HG03097 (cell line): ENCODE measurements around the gene CEP63.

Experiments
- ATAC-seq: cut with Tn5 transposase; IDR thresholded peaks from one replicate; pipeline ENCODE4 v1.9.1; 2021; ENCODE audit not compliant: unreplicated experiment, low FRiP score

Gene CEP63

DNA sequence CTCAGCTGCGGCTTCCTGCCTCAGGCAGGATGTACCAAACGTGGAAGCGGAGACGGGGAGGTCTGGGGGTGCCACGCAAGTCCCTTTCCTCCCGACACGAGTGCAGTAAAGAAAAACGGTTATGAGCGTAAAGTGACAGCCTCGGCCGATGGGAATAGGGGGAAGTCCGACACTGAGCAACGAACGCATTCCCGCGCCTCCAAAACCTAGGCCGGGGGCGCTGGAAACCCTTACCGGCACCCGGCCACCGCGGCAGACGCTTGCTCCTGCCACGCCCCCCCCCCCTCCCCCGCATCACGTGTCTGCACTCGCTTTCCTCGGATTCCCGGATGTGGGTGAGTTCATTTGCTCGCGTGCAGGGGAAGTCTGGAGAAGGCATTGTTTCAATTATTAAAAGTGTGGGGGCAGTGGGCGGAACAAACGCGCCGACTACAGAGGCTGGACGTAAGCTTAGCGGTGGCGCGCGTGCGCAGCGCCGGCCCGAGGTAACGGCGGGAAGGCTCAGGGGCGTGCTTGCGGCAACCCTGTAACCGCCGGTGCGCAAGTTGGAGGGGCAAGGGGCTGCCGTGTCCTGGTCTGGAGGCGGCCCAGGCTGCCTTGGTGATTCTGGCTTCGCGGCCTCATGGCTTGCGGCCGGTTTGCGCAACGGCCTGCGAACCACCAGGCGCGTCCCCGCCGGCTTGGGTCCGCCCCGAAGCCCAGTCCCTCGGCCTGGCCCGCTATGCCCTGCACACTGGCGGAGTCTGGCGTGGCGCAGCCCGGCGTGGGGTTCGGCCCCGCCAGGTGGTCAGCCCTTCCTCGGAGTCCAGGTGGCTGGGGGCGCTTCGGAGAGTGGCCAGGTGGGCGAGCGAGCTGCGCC lies at the start of gene CEP63, which contains the start of gene ANAPC13:
Gene CEP63 (plus strand): TSS at position 340 of the 859 bp plus-strand sequence. CDS start 9,264 bp downstream, outside the sequence.
Gene ANAPC13 (minus strand): TSS at position 268 of the 859 bp plus-strand sequence. CDS start 3,081 bp downstream, outside the sequence.
- ATAC-seq: peak; percentile 75

DNA sequence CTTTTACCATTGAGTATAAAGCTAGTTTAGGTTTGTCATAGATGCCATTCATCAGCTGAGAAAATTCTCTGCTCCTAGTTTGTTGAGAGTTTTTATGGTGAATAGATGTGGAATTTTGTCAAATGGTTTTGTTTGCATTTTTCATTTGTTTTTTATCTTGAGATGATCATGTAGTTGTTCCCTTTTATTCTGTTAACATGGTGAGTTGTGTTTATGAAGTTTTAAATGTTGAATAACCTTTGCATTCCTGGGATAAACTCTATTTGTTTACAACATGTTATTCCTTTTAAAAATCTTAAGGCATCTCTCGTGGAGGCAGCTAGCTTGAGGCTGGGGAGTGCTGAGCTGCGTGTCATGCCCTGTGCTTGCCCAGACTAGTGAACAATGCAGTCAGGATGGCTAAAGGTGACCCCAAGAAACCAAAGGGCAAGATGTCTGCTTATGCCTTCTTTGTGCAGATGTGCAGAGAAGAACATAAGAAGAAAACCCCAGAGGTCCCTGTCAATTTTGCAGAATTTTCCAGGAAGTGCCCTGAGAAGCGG lies 48.6 kb upstream of the CEP63 start:
- no peak for ATAC-seq

DNA sequence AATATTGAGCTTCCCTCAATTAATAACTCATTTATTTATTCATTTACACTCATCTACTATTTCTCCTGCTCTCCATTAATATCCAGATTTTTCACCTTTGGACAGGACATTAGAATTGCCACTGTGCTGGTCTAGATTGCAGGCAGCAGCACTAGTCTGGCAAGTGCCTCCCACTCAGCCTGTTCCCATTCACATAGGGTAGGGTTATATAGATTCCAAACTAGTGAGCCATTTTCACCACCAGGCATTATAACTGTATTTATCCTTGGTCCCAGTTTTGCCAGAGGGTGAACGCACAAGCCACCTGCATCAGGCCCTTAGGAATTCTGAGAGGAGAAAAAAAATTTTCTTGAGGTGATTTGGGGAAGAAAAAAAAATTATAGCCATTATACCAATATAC lies 44.5 kb upstream of the CEP63 start:
- no peak for ATAC-seq

DNA sequence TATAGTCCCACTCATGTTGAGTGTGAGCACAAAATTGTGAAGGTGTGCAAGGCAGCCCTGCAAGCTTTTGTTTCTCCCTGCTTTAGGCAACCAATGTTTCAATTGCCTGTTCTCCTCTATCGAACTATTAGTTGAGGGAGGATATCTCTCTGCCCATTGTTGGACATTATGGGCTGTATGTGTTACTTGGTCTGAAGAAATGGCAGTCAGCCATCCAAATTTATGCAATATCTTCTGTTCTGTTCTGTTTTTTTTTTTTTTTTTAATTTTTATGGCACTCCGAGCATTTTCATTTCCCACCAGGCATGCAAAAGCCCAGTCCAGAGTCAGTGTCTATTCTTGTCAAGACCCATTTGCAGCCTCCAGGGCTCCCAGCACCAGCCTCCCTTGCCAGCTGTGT lies 44.0 kb upstream of the CEP63 start:
- ATAC-seq: no peak

DNA sequence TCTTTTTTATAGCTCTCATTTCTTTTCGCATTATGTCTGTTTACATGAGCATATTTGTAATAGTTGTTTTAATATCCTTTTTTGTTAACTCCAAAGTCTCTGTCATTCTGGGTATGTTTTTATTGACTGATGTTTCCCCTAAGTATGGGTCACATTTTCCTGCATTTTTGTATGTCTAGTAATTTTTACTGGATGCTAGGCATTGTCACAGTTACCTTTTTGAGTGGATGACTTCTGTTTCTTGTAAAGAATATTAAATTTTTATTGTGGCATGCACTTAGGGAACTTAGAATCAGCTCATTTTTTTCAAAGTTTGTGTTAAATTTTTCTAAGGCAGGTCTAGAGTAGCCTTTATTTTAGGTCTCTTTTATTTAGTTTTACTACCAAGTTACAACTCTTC lies 40.8 kb upstream of the CEP63 start:
- no peak for ATAC-seq

DNA sequence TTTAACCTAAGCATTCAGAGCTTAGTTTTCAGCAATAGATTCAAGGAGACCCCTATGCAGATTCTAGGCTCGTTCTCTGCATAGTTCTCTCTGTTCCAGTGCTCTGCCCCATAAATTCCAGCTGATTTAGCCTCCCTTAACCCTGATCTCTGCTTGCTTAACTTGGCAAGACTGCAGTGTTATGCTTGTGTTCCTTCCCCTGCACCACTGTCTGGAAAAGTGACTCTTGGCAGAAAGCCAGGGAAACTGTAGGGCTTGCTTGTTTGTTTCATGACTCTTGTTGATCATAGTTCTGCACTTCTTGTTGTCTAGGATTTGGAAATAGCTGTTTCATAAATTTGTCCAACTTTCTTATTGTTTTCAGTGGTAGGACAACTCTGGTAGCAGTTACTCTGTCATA lies 40.2 kb upstream of the CEP63 start:
- no peak for ATAC-seq

DNA sequence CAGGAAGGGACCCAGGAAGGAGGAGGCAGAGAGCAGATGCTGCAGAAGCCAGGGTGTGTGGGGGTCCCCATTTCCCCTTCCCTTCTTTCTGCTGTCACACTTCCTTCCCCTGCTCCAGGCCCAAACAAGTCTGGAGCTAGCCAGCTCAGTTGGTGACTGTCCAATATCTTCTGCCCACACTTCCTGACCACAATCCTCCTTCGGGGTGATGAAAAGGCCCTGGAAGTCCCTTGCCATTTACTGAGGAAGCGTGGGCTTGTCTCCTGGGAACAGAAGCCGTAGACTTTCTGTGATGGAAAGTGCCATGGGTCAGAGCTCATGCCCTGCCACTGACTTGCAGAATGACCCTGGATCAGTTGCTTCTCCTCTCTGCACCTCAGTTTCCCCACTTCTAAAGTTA lies 39.1 kb upstream of the CEP63 start:
- no peak for ATAC-seq

DNA sequence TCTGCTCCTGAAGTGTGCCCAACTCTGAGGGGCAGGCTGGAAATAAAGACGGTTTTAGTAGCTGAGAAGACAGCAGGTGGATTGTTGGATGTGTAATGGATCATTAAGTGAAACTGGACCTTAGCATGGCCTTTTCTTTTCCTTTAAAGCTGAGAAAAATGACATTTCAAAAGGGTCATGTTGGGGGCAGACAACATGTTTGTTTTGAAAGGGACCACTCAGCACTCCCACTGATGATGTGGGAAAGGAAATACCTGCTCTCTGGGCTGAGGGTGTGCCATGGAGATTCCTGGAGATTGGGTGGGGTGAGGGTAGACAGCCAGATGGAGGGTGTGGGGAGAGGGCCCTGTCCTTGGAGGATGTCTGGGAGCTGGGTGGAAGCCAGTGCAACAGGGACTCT lies 38.5 kb upstream of the CEP63 start:
- ATAC-seq: no peak

DNA sequence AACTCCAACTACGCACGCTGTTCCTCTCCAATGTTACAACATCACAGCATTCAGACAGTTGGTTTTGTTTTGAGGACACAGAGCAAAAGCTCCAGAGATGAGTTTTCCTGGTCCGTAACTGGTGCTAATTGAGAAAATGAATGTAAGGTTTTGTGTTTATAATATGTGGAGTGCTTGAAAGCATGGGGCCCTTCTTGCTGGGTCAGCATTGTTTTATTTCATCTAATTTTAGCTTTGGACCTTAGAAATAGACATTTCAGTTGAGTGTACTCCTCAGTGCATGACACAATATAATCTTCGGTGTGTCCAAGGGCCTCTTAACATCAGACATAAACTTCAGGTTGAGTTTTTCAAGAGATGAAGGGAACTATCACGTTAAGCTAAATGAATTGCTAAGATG lies 37.2 kb upstream of the CEP63 start:
- no peak for ATAC-seq

DNA sequence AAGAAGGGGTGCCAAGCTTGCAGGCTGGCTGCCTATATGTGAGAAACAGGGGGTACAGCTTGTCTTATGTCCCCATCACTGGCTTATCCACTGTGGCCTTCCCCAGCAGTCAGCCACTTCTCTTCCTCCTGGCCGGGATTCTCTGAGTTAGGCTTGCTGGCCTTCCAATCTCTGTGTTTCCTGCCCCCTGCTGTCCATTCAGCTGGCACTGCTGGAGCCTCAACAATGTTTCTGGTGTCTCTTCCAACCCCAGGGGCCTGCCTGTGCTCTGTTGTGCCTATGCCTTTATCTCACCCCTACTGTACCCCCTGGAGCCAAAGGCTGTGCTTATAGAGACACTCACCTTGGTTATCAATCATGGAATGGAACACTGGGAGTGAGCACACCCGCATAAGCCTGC lies 36.6 kb upstream of the CEP63 start:
- no peak for ATAC-seq

DNA sequence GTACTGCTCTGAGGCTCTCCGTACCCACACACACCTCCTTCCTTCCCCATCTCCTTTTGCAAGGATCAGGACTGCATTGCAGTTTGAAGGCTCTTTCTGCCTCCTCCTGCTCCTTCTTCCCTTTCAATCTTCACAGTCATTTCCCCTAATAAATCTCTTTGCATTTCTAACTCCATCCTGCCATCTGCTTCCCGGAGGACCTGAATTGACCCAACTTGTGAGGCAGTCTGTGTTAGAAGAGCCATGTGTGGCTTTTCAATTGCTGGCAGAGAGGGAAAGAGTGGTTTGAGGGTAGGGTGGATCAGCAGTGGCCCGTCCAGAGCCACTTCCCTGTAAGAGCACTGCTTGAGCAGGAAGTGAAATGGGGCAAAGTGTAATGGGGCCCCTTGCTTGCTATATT lies 35.9 kb upstream of the CEP63 start:
- no peak for ATAC-seq

DNA sequence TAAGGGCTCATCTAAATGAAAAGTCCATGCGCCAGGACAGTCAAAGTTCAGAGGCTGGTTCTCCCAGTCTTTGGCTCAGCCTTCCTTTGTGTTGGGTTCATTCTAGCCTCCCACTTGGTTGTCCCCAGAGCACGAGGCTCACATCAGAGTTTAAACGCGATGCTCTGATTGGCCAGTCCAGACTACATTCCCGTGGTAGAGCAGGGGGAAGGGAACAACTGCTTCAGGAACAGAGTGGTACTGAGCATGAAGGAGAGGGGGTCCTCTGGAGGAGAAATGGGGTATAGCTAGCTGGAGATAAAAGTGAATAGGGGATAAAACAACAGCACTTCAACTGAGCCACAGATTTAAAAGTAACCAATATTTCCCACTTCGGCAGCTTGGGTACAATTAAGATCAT lies 32.2 kb upstream of the CEP63 start:
- no peak for ATAC-seq

DNA sequence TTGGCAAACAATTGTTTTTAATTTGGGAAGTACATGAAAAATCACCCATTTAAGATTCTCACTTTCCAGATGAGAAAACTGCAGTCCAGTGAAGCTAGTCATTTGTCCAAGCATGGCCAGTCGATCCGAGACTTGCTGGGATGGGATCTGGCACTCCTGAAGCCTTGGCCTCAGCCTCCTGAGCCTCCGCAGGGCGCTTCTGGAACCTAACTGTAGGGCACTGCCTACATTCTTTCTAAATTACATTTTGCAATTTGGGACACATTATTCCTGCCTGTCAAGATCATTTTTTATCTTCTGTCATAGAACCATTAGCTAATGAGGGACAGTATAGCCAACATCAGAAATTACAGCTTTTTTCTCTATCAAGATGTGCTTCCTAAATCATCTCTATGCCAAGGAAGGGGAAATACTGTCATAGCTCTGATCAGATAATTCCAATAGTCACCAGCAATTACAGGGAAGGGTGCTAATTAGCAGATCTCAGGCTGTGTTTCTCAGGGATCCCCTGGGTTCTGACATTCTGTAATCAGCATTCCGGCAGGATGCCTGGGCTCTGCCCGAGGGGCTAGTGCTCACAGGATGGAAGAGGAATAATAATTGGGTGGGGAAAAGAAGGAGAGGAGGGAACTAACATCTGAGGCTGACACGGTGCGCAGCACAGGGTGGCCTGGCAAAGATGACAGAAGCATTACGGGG lies 28.3 kb upstream of the CEP63 start:
- ATAC-seq: no peak

DNA sequence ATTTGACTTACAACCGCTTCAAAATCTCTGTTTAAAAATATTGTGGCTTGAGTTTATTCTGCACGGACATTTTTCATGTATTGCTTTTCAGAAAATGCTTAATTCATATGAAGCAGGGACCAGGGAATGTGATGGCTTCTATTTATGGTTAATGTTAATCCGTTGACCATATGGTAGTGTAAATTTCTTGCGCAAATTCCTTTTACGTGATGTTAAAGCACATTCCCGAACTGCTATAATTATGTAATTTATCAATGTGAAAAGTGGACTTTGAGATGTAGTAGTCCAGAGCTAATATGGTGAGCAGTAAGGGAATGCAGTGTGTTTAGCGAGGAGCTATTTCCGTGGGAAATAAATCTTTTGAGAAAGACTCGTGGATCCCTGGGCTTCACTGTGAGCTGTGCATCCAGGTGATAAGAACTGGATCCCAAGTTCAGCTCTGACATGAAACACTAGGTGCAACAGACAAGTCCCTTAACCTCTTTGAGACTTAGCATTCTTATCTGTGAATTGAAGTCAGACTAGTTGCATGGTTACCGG lies 27.4 kb upstream of the CEP63 start:
- no peak for ATAC-seq

DNA sequence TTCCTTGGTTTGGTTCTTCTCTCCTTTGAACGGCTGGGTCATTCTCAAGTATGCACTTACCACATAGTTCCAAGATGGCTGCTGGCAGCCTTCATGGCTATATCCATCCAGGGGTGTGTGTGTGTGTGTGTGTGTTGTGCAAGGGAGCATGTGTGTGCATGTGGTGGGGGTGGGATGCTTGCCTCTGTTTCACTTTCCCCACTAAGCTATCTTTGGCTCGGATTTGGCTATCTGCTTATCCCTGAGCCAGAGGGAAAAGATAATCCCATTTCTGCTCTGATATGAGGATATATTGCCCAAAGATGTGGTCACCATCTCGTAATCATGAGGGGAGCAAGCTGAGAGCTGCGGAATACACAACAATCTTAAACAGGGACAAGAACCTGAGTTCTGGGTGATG lies 26.3 kb upstream of the CEP63 start:
- ATAC-seq: no peak

DNA sequence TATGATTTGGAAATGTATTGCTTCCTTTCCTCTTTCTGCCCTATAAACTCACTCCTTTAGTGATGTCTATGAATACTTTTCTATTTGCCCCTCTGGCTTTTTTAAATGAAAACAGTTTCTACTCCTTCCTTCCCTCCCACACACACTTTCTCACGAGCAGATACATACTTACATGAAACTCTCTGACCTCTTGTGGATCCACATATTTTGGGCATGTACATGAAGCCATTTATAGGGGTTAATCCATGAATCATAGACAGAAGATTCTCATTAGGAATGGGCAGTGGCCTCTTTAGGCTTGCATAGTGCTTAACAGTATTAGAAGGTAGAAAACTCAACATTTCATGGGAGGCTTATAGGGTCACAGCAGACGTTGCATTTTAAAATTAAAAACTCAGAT lies 24.9 kb upstream of the CEP63 start:
- no peak for ATAC-seq

DNA sequence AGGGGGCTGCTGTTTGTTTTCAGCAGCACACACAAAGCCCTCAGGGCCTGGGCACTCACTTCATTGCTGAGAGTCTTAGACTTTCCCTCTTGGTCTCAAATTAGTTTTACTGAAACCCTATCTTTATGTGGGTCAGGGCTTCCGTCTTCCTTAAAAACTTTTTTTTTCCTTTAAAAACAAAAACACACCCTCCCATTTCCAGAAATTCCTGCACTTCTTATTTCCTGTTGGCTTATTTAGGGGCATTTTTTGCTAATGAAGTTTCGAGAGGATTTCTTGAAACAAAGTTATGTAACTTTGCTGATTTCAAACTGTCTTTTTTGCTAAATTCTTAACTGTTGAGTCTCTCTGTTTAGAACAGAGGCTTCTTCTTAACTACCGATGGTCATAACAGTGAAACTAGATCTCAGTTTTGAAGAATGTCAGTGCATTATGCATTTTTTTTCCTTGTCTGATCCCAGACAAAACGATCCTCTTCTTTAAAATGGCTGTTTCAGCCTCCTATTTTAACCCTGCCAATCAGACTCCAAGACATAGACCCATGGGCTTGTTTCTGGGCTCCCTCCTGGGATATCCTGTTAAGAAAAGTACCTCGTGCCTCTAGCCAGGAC lies 23.4 kb upstream of the CEP63 start:
- no peak for ATAC-seq

DNA sequence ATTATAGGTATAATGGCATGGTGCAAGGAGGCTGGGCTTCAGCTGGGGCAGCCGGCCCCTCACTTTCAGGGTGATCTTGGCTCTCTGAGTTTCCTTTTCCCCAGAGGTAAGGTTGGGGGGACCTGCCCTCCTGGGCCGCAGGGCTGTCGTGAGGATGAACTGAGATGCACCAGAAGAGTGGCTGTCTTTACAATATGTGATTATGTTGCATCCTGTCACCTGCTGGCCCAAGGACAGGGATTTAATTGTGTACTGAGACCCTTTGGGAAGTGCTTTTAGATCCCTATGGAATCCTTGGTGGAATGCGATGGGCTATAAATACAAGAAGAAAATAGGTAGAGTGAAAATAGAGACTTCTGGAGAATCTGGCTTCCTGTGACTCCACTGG lies 22.2 kb upstream of the CEP63 start:
- ATAC-seq: no peak

DNA sequence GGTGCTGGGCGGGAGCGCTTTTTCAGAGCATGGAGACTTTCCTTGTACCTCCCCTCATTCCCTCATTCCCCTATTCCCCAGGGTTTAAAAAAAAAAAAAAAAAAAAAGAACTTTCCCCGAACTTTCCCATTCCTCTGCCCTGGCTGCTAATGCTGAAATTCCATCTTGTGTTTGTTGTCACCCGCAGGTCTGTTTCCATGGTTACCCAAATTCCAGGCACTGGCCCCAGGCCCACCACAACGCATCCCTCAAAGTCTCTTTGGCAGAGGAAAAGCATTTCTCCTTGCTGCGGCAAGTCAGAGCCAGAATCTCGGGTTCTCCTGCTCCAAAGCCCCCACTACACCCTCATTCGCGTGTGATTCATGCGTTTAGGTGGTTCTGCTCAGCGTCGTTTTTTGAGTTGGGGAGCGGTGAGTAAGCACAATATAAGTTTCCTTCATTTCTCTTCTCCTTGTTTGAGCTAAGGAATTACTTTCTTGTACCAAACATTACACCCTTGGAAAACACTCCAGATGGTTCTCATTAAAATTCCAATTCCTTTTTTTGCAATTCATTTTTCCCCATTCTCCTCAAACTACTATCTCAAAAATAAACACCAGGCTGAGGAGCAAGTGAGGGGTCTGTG lies 21.7 kb upstream of the CEP63 start:
- no peak for ATAC-seq

DNA sequence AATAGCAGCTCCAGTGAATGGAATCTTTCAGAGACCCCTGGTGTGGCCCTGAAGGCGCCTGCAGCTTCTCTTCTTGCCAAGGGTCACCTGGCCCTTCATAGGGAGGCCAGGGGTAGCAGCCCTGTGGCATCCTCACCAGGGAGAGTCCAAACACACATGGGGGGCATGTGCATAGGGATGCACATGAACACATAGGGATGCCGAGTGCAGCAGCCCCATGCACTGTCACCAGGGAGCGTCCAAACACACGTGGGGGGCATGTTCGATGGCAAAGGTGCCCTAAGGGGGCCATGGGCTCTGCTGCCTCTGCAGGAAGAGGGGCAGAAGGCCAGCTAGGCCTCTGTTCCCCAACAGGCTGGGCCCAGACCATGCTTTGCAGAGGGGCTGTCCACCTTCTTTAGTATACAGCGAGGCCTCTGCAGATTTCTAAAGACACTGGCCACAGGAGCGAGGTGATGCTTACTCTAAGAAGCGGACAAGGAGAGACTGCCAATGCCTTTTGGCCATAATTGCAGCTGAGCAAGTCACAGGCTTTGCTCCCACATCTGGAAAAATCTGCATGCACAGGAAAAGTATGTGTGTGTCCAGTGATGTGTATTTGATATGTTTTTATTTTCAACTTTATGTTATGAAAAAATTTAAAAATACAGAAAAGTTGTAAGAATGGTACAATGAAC lies 21.0 kb upstream of the CEP63 start:
- no peak for ATAC-seq
